Stimulated activated CD4-positive, alpha-beta T cell treated with anti-CD3 and anti-CD28 coated beads, Interleukin-2, amount 100 ng/mL, for 4 hours (primary cell): ENCODE measurements around the gene ICAM5.

ENCODE experiments used
- DNase-seq: peaks from one replicate; pipeline ENCODE4 v3.0.0-alpha.2; 2020; ENCODE audit warnings: low read depth

ICAM5 gene

GRCh38 chr19:10292206-10292788 lies 2.5 kb downstream of the ICAM5 start:
- DNase-seq = peak; percentile 58

DNA sequence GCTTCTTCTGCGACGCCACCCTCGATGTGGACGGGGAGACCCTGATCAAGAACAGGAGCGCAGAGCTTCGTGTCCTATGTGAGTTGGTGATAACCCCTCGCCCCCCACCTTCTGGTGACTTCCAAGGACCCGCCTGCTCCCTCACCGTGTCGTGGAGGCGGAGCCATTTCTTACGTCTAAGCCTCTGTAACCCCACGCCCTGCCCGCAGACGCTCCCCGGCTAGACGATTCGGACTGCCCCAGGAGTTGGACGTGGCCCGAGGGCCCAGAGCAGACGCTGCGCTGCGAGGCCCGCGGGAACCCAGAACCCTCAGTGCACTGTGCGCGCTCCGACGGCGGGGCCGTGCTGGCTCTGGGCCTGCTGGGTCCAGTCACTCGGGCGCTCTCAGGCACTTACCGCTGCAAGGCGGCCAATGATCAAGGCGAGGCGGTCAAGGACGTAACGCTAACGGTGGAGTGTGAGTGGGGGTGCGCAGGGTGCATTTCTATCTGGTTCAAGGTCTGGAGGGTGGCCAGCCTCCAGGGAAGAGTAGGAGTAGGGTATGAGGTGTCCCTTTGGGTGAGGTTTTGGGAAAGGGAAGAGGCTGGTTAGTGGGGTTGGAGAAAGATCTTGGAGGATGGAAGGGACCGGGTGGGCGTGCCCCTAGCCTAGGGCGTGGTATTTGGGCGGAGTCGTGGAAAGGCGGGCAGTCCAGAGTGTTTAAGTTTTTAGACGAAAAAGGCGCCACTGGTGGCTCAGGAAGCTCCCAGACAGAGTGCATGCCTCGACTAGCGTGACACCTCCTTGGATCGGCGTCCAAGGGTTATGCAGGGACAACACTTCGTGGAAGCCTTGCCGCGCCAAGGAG lies 3.3 kb downstream of the ICAM5 start:
- DNase-seq = no peak

GRCh38 chr19:10293637-10294367 lies 4.0 kb downstream of the ICAM5 start:
- no peak for DNase-seq

- DNase-seq = no peak
Measured at GRCh38 chr19:10294368-10294697, 4.6 kb downstream of the ICAM5 start.

DNA sequence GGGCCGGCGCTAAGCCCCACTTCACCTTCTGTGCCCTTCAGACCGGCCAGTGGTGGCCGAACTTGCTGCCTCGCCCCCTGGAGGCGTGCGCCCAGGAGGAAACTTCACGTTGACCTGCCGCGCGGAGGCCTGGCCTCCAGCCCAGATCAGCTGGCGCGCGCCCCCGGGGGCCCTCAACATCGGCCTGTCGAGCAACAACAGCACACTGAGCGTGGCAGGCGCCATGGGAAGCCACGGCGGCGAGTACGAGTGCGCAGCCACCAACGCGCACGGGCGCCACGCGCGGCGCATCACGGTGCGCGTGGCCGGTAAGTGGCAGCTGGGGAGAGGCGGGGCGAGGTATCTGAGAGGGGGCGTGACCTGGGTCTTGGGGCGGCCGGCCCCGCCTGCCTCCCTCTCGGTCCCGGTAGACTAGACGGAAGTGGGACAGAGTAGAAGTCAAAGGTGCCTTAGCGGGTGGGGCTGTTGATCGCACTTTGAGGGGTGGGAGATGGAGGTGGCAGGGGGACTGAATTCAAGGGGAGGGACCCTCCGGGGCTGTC lies 5.6 kb downstream of the ICAM5 start:
- DNase-seq = peak; percentile 50

- no peak for DNase-seq
Measured at GRCh38 chr19:10295847-10296591, 6.3 kb downstream of the ICAM5 start.

- DNase-seq = no peak
Measured at GRCh38 chr19:10299545-10300458, 10.1 kb downstream of the ICAM5 start.

DNA sequence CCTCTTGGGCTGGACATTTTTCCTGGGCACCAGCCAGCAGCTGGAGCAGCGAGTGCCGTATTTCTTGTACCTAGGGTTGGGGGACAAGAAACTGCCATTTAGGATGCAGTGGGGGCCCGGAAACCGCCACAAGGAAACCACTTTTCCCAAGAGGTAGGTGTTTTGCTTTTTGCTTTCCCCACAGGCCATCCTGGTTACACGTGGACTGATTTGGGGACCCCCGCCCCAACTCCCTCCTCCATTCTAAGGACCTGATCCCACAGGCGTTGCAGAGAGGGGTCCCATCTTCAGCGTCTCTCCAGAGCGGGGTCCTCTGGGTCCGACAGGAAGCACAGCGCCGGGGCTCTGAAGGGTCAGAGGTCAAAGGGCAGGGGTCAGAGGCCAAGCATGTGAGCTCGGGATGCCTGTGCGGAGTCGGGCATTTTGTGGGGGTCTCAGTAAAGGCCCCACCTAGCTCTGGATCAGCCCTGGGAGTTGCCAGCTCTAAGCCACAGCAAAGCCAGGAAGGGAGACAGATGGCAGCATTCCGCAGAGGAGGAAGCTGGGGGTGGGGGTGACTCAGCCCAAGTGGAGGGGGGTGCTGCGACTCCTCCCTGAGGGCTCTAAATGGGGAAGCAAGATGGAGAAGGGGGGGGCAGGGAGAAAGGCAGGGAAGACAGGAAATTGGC lies 15.5 kb downstream of the ICAM5 start:
- DNase-seq = no peak

- no peak for DNase-seq
Measured at GRCh38 chr19:10306327-10306726, 16.6 kb downstream of the ICAM5 start.

DNA sequence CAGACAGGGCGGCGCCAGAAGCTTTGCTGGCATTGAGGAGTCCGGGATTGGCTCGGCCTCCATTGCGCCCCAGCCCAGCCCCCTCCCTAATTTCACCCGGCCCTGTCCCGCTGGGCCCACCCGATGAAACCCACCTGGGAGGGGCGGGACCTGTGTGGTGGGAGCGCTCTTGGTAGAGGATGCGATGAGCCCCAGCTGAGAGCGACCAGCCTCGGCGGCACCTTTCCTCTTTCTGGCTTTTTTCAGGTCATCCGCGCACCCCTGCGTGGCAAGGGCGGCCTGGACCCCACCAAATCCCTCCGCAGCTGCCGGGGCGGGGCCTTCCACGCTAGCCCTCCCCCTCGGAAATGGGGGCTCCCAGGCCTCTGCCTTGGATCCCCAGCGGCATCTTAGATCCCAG lies 19.7 kb downstream of the ICAM5 start, which contains the start of gene ZGLP1:
TSS of gene ZGLP1 (minus strand) at position 393 of the 400 bp plus-strand sequence.
- DNase-seq = no peak

- peak; percentile 88 for DNase-seq
Measured at GRCh38 chr19:10315335-10316214, 25.8 kb downstream of the ICAM5 start, which contains the start of gene FDX2. Gene FDX2, minus strand, starts transcription at chr19:10316015. Its CDS starts 19 bp downstream, at chr19:10315996.

- no peak for DNase-seq
Measured at GRCh38 chr19:10316229-10317044, 26.7 kb downstream of the ICAM5 start.

DNA sequence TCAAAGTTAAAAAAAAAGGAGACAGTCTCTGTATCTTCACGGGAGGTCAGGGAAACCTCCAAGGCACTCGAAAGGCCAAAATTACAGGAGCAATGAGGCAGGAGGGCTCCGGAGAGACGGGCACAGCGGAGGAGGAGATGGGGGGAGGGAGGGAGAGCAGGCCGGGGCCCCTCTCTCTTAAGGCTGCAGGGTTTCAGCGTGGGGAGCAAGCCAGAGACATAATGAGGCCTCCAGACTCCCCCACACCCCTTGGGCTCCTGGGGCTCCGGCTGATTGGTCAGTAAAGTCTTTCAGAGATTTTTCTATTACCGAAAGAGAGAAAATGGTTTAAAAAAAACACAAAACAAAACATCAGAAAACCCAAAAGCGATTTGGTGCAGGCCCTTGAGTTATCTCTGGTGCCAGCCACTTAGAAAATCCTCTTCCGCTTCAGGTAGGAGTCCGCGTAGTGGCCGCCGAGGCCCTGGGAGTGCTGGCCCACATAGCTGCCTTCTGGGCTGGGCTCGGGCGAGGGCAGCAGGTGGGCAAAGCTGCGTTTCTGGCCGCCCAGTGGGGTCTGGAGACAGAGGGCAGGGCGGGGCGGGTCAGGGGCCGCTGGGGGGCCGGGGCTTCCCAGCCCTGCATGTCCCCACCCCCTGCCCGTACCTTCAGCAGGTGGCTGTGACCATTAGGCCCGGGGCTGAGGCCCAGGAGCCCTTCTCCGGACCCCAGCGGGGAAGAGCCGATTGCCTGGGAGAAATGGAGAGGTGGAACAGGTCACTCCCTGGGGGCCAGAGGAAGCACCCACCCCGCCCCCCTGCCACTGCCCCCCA lies 27.5 kb downstream of the ICAM5 start:
- no peak for DNase-seq

- no peak for DNase-seq
Measured at GRCh38 chr19:10317857-10318462, 28.2 kb downstream of the ICAM5 start.

DNA sequence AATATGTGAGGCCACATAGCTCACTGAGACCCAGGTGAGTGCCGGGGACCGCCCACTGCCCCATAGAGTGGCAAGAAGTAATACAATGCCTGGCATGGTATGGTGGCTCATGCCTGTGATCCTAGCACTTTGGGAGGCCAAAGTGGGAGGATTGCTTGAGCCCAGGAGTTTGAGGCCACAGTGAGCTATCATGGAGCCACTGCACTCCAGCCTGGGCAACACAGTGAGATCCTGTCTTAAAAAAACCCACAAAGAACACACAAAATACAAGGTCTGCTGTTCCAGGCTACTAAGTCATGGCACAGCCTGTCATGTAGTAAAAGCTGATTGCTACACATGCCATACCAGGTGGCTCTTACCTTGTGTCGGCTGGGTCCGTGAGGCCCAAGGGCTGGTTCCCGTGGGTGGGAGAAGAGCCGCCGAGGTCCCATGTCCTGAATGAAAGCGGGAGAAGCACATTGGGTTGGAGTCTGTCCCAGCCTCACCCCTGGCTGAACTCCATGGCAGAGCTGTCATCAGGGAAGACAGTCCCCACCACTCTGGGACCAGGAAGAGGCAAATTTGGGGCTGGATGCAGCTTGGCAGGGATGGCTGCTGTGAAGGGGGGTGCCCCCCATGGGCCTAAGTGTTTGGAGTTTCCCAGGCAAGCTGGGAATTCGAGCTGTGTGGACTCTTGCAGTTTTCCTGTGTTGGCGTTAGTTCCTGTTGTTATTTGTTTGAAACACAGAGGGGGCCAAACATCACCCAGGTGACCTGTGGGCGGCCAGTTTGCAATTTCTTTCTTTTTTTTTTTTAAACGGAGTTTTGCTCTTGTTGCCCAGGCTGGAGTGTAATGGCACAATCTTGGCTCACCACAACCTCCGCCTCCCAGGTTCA lies 29.3 kb downstream of the ICAM5 start:
- DNase-seq = no peak
